Gastroesophageal sphincter (tissue), 3 donors: ENCODE measurements around the gene ARL8B.
"Not testable (repeated sequence)": the region's sequence is repeated elsewhere in the genome, so short reads cannot be mapped to it uniquely, and the experiment has no call there.

Source experiments
- EP300 ChIP-seq: sonication (generic); formaldehyde crosslinking; IDR thresholded peaks from one replicate; pipeline ENCODE4 v1.6.1; 2017; ENCODE audit warnings: antibody characterized with exemption, mild to moderate bottlenecking
- POLR2A ChIP-seq, 2 donors: fragments of 450-650 bp; IDR thresholded peaks; one replicate each; pipeline ENCODE4 v1.6.1; 2017; ENCODE audit warnings: antibody characterized with exemption in 2 of 2, mild to moderate bottlenecking in 2 of 2, moderate library complexity in 1 of 2
- POLR2AphosphoS5 ChIP-seq: sonication (generic); formaldehyde crosslinking; IDR thresholded peaks from one replicate; pipeline ENCODE4 v1.6.1; 2017; ENCODE audit warnings: antibody characterized with exemption
- TF ChIP-seq, protein P1 (sequence below), 4 experiments: fragments of 200-600 bp in 2 of 4; fragments of 450-650 bp in 2 of 4; sonication (generic) in 1 of 4; IDR thresholded peaks; one replicate each; pipeline ENCODE4 v1.5.1; 2017 to 2019; ENCODE audit warnings: antibody characterized with exemption in 4 of 4, mild to moderate bottlenecking in 2 of 4, moderate library complexity in 2 of 4

DNA sequence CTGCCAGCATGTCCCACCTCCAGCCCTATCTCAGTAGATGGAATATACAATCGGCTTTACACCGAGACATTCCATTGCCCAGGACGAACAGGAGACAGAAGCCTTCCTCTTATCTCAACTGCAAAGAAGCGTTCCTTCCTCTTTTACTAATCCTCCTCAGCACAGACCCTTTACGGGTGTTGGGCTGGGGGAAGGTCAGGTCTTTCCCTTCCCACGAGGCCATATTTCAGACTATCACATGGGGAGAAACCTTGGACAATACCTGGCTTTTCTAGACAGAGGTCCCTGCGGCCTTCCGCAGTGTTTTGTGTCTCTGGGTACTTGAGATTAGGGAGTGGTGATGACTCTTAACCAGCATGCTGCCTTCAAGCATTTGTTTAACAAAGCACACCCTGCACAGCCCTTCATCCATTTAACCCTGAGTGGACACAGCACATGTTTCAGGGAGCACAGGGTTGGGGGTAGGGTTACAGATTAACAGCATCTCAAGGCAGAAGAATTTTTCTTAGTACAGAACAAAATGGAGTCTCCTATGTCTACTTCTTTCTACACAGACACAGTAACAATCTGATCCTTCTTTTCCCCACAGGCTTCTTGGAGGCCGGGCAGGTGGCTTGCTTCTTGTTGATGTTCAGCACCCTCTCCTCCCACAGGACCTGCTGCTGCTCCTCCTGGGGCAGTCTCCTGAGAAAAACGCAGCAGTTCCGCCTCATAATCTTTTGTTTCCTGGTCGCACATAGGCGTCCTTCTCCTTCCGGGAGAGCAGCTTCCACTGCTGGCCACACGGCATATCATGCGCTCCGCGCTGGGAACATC is 39.9 kb upstream of the ARL8B start:
- TF ChIP-seq, protein P1, sequence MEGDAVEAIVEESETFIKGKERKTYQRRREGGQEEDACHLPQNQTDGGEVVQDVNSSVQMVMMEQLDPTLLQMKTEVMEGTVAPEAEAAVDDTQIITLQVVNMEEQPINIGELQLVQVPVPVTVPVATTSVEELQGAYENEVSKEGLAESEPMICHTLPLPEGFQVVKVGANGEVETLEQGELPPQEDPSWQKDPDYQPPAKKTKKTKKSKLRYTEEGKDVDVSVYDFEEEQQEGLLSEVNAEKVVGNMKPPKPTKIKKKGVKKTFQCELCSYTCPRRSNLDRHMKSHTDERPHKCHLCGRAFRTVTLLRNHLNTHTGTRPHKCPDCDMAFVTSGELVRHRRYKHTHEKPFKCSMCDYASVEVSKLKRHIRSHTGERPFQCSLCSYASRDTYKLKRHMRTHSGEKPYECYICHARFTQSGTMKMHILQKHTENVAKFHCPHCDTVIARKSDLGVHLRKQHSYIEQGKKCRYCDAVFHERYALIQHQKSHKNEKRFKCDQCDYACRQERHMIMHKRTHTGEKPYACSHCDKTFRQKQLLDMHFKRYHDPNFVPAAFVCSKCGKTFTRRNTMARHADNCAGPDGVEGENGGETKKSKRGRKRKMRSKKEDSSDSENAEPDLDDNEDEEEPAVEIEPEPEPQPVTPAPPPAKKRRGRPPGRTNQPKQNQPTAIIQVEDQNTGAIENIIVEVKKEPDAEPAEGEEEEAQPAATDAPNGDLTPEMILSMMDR (IDR thresholded peaks at IDR 0.05): not testable (repeated sequence)
- TF ChIP-seq POLR2A (IDR thresholded peaks at IDR 0.05); EP300; POLR2AphosphoS5: not testable (repeated sequence)
